ENCODE results near the gene AKAP8L.

Gene AKAP8L, protein sequence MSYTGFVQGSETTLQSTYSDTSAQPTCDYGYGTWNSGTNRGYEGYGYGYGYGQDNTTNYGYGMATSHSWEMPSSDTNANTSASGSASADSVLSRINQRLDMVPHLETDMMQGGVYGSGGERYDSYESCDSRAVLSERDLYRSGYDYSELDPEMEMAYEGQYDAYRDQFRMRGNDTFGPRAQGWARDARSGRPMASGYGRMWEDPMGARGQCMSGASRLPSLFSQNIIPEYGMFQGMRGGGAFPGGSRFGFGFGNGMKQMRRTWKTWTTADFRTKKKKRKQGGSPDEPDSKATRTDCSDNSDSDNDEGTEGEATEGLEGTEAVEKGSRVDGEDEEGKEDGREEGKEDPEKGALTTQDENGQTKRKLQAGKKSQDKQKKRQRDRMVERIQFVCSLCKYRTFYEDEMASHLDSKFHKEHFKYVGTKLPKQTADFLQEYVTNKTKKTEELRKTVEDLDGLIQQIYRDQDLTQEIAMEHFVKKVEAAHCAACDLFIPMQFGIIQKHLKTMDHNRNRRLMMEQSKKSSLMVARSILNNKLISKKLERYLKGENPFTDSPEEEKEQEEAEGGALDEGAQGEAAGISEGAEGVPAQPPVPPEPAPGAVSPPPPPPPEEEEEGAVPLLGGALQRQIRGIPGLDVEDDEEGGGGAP

DNA sequence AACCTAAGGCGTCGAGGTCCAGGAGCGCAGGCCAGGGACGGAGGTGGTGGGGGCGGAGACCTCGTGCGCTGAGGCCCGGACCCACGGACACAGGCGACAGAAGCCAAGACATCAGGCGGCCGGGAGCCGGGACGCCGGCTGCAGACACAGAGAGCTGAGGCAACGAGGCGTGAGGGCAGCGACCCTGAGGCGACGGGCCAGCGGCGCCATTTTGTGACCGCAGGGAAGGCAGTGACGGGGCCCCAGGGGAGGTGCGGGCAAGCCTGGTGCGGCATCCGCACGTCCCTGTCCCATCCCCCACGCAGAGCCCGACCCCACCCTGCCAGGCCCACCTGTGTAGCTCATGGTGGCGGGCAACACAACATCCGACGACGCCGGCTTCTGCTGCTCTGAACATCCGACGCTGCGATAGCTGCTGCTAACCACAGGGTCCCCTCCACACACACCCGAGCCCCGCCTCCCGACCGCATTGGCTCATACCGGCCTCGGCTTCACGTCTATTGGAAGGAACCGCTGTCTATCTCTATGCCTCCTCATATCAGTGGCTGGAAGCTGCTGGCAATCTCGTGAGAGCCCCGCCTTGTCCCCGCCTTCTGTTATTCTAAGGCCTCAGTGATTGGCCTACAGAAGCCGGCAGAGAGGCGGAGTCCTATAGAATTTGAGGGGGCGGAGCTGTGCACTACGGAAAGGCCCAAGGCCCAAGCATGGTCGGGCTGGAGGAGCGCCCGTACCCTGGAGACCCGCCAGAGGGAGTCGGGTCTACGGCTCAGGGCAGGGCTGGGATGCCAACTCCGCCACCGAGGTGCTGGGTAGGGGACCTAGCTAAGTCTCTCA is at the start of gene AKAP8L:
Gene AKAP8L (minus strand): TSS at position 410 of the 834 bp plus-strand sequence. CDS start 65 bp downstream, at position 345.
- peak; percentile 99 for DNase-seq

DNA sequence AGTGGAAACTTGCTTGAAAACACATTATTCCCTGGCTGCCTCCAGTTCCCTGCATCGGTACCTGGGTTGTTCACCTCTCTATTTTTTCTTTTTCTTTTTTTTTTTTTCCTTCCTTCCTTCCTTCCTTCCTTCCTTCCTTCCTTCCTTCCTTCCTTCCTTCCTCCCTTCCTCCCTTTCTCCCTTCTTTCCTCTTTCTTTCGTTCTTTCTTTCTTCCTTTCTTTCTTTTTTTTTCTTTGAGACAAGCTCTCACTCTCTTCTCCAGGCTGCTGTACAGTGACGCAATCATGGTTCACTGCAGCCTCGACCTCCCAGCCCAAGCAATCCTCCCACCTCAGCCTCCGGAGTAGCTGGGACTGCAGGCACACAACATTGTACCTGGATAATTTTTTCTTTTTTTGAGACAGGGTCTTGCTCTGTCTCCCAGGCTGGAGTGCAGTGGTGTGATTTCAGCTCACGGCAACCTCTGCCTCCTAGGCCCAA is 49.0 kb upstream of the AKAP8L start:
- no peak for DNase-seq

DNA sequence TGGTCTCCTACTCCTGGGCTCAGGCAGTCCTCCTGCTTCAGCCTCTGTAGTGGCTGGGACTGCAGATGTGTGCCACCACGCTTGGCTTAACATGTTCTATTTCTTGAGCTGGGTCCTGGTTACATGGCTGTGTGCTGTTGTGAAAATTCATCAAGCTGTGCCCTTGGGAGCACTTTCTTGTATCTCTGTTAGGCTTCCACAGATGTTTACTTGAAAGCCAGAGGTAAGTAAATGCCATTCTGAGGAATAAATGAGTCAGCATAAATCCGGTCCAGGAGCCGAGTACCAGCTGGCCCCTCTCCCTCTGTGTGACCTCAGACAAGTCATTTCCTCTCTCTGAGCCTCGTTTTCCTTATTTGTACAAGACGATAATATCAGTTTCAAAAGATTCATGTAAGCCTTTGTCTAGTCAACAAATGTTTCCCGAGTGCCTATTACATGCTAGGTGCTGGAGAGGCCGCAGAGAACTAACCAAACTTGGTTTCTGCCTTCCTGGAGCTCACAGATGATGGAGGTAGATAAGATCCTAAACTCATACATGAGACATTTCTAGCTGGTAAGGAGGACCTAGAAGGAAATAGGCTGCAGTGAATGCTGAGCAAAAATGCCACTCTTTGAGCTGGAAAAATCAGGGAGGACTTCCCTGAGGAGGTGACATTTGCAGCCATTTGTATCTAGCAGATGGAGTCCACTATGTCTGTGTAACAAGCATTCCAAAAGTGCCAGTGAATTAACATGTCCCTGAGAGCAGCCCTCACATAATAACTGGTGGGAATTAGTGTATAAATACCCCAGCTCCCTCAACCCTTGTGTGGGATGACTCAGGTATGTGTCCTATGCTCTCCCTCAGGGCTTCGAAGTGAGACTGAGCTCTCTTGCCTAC is 48.3 kb upstream of the AKAP8L start:
- no peak for DNase-seq

DNA sequence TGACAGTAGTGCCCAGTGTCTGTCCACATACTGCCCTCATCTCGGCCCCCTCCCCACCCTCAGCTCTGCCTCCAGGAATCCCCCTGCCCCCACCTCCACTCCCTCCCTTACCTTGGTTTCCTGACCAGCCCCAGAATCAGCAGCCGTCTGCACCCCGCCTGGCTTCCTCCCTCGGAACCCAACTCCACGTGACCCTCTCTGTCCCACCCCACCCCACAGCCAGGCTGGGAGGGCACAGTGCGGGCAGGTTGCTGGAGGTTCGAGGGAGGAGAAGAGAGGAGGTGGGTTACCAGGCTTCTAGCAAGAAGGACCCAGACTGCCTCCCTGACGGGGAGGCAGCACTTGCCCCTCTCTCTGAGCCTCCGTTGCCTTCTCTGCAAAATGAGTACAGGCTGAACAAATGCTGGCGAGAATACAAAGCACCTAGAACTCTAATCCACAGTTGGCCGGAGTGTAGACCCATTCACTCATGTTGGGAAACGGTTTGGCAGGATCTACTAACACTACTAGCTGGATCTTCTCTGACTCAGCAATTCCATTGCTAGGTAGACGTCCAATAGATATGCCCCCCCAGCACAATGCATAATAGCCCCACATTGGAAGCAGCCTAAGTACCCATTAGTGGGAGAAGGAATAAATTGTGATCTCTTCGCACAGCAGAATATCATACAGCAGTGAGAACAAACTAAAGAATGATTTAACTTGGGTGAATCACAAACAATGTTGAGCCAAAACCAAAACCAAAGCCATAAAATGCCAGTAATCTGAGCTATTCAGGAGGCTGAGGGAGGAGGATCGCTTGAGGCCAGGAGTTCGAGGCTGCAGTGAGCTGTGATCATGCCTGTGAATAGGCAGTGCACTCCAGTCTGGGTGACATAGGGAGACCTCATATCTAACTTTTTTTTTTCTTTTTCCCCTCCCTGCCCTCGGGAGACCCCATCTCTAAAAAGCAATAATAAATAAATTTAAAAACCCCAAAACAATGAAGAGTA is 45.9 kb upstream of the AKAP8L start, which contains the start of gene RASAL3:
Gene RASAL3 (minus strand): TSS at position 151 of the 992 bp plus-strand sequence. CDS start 186 bp downstream, outside the sequence.
- DNase-seq = no peak

DNA sequence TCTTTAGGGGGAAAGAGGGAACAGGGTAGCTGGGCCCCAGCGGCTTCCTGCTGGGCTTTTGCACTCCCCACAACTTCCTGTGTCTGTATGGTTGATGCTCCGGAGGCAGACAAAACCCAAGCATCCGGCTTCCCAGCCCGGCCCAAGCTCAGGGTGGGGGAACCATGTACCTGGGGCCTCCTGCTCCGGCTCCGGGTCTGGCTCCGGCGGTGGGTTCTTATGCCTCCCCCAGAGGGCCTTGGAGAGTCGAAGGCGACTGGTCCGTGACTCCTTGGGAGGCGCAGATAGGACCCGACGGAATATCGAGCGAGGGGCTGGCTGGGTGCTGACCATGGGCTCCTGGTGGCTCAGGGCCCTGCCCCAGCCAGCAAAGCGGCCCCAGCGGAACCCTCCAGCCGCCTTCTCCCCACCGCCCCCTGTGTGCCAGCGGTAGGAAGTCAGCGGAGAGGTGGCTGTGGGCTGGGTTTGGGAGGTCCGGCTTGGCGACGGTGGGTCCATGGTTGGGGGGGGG is 45.1 kb upstream of the AKAP8L start:
- DNase-seq = no peak

GRCh38 chr19:15461694-15462093 is 42.9 kb upstream of the AKAP8L start:
- no peak for DNase-seq

DNA sequence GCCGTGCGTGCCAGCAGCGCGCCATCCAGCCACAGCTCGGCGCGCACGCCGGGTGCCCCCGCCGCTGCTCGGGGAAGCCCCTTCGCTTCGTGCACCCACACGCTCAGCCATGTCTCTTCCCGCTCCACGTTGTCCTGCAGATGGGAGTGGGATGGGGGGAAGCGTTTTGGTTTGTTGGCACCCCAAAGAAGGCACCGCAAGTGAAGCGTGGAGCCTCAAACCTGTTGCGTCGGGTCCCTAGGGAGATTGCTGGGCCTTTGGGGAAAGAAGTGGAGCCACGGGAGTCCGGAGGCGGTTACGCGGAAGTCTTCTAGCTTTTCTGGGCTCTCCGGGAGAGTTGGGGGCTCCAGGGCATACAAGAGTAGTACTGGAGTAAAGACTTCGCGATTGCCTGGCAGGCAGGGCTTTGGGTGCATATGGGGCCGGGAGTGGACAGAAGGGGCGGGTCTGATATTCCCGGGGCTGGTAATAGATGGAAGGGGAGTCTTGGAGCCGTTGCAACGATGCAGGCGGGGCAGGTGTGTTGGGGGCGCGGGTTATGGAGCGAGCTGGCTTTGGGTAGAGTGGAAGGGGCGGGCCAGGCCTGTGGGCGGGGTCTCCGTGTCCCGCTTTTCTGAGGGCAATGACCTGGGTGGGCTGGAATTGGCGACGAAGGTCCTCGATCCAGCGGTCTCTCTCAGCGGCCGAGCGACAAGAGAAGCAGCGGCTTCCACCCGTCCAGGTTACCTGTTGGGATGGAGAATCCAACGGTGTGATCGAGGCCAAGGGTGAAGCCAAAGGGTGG is 39.1 kb upstream of the AKAP8L start:
- DNase-seq = no peak

- DNase-seq = no peak
Measured at GRCh38 chr19:15456871-15457700, 38.3 kb upstream of the AKAP8L start.

GRCh38 chr19:15456441-15456840 is 37.7 kb upstream of the AKAP8L start:
- no peak for DNase-seq

DNA sequence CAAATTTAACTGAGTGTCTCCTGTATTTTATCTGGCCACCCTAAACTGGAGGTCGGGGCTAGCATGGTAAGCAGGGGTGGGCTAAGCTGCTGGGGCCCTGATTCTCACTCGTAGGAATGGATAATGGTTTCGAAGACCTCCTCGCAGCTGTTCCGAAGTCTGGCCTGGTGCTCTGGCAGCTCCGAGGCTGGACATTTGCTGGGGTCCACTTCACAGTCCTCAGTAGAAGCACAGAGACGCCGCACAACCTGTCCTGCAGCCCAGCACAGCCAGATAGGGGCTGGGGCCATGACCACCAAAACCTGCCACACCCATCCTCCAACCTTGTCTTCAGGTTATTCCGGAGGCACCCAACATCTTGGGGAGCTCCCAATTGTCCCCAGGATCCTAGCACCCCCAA is 37.2 kb upstream of the AKAP8L start:
- DNase-seq = no peak

GRCh38 chr19:15453906-15454860 is 35.4 kb upstream of the AKAP8L start:
- DNase-seq = no peak

DNA sequence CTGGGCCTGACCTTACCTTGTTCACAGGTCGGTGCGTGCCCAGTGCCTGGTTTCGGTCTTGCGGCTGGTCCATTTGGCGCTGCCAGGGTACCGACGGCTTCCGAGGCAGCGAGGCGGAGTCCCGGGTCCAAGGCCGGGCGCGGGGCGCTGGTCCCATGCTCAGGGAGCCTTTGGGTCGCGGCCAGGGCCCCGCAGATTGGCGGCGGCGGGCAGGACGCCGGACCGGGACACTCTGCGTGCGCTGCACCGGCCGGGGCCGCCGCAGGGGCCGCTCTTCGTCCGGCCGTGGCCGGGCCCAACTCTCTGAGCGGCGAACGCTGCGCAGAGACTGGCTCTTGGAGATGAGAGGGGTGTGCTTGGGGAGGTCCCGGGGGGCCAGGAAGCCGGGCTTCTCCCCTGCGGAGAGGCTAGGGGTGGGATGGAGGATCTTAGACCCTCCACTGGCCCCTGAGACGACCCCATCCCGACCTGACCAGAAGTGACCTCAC is 34.3 kb upstream of the AKAP8L start:
- DNase-seq = no peak

DNA sequence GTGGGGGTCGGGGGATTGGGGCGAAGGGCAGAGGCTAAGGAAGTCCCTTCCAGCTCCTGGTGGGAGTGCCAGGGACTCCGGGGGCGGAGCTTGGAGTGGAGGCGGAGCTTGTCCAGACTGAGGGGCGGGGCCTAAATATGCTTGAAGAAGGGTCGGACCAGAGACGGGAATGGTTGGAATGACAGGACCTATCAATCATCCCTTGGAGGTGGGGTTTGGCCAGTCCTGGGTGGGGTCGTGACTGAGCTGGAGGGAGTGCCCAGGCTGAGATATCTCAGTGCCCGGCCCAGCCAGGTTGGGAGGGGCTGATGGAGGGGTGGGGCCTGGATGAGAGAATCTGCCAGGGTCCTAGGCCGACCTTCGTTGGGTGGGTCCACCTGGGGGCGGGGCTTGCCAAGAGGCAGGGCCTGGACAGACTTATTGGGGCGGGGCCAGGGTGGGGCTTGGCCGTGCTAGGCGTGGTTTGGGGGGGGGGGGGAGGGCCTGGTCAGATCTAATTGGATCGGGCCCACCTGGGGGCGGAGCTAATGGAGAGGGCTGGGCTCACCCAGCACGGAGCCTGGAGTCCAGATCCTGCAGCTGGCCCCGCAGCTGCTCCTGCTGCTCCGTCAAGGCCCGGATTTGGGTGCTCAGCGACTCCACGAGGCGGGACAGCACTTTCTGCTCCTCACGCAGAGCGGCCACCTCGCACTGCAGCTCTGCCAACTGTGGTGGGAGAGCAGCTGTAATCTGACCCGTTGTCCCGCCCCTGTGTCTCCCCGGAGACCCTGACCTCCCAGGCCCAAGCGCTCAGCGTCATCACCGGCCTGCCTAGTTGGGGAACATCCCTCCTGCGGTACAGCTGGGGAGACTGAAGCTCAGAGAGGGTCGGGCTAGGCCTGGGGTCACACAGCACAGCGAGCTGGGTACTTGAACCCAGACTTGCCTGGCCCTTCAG is 33.6 kb upstream of the AKAP8L start:
- DNase-seq = no peak

GRCh38 chr19:15450528-15450890 is 31.7 kb upstream of the AKAP8L start:
- DNase-seq = no peak

DNA sequence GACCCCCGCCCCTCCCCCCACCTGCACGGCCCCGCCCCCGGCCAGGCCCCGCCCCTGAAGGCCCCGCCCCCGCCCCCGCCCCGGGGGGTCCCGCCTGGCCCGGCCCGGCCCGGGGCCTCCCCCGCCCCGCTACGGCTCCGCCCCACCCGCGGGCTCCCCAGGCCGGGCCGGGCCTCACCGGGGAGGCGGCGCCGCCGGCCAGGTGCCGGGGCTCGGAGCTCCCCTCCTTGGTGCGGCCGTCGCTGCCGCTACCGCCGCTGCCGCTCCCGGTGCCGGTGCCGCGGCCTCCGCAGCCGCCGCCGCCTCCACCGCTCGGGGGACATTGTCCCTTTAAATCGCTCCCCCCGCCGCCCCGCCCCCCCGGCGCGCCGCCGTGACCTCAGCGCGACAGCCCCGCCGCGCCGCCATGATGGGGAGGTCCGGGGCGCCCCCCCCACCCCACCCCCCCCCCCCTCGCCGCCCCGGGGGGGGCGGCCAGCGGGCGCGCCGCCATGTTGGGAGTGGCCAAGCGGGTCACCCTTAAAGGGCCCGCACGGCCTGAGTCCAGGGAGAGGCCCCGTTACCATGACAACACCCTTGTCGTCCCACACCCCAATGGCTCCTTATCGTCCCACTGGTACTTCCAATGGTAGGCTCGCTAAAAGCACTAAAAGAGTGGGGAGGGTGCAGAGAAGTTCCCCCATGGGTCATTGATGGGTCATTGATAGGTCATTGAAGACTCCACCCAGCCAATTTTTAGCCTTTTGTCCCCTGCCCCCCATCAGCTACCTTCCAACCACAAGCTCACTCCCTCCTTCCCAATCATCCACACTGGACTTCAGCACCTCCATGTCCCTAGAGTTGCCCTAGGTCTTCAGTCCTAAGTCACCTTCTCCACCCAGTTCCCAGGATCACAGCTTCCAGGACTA is 31.1 kb upstream of the AKAP8L start, which contains the start of gene WIZ:
Gene WIZ (minus strand): TSS at position 337 of the 908 bp plus-strand sequence. CDS start 1,649 bp downstream, outside the sequence.
- DNase-seq = no peak
